ENCODE results near the gene FANCD2. TPM values are rescaled to one million over a fixed set of nuclear protein-coding genes. Genes with fewer than 3 reads are reported as not detected.

Gene FANCD2
- polyA plus RNA-seq, 1 donor from 2014 or later, result 3.3 TPM

DNA sequence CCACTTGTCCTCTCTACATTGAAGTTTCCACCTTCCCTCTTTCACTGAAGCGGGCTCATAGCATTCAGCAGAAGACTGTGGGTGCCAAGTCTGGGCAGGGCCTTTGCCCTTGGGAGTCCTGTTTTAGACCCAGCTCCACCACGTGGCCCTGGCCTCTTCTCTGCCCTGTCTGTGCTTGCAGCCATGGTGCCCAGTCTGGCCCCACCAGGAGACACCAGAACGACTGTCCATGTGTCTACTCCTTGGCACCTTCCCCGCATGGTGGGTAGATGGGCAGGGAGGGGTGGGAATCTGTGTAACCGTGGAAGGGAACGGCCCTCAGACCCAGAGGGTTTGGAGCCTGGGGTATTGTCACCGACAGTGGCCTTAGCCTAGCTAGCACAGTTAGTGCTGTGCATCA lies 21.7 kb upstream of the FANCD2 start:
- Histone ChIP-seq H3K9me2 (ENCODE audit: insufficient read depth, low read length) (no peaks in the 10 kb centered on the region), H3K4me2 (ENCODE audit: low read length) (no peak overlapping the region), H2AFZ (ENCODE audit: low read depth, low read length) (no peak overlapping the region), H3K36me3 (ENCODE audit: insufficient read depth, low read length) (no peaks in the 10 kb centered on the region), H3K27me3 (ENCODE audit: insufficient read depth, low read depth, low read length) (no peaks in the 10 kb centered on the region), H3K79me2 (replicated peaks; ENCODE audit: insufficient read depth, low read length) (no peaks in the 10 kb centered on the region), H3K4me3 (ENCODE audit: low read length) (no peak overlapping the region), H3K27ac (ENCODE audit: low read length) (no peak overlapping the region), H3K9me3 (ENCODE audit: low read length) (no peaks in the 10 kb centered on the region), H3K9ac (ENCODE audit: low read length) (no peak overlapping the region), H4K20me1 (ENCODE audit: insufficient read depth) (no peaks in the 10 kb centered on the region), H3F3A (ENCODE audit: insufficient read depth, low read length, poor library complexity, severe bottlenecking) (no peaks in the 10 kb centered on the region)
- no peak for TF ChIP-seq TAF1 (IDR thresholded peaks at IDR 0.05; ENCODE audit: low read depth)
- TF ChIP-seq RAD21 (conservative IDR thresholded peaks at IDR 0.05), result no peak
- TF ChIP-seq SMC3 (conservative IDR thresholded peaks at IDR 0.05; ENCODE audit: poor library complexity), result no peak

DNA sequence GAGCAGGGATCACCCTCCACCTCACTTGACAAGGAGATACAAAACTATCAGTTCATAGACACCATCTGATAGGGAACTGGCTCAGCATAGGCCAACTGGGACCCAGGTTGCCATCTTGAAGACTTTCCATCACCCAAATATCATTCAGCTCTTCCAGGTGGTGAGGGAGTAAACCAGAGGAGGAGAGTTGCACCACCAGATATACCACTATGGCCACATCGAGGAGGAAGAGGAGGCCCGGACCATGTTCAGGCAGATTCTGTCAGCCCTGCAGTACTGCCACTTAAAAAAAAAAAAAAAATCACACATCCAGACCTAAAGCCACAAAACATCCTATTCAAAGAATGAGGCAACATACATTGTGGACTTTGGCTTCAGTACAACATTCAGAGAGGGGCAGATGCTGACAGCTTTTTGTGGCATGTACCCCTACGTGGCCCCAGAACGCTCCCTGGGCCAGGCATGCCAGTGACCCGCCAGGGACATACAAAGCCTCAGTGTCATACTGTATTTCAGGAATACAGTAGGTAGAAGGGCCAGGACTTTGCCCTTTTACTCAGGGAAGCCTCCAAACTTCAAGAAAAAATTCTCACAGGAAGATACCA lies 21.2 kb upstream of the FANCD2 start:
- H3K36me3 ChIP-seq (ENCODE audit: insufficient read depth, low read length), result no peaks in the 10 kb centered on the region
- no peaks in the 10 kb centered on the region for H3K9me3 ChIP-seq (ENCODE audit: low read length)
- H3K9me2 ChIP-seq (ENCODE audit: insufficient read depth, low read length), result no peaks in the 10 kb centered on the region
- no peak overlapping the region for H3K4me3 ChIP-seq (ENCODE audit: low read length)
- no peak overlapping the region for H3K27ac ChIP-seq (ENCODE audit: low read length)
- TF ChIP-seq POLR2AphosphoS5 (IDR thresholded peaks at IDR 0.05) (no peak), EZH2 (IDR thresholded peaks at IDR 0.05; ENCODE audit: borderline replicate concordance, insufficient read depth, low read length, poor library complexity, severe bottlenecking) (no peak)
- TF ChIP-seq, protein P1, sequence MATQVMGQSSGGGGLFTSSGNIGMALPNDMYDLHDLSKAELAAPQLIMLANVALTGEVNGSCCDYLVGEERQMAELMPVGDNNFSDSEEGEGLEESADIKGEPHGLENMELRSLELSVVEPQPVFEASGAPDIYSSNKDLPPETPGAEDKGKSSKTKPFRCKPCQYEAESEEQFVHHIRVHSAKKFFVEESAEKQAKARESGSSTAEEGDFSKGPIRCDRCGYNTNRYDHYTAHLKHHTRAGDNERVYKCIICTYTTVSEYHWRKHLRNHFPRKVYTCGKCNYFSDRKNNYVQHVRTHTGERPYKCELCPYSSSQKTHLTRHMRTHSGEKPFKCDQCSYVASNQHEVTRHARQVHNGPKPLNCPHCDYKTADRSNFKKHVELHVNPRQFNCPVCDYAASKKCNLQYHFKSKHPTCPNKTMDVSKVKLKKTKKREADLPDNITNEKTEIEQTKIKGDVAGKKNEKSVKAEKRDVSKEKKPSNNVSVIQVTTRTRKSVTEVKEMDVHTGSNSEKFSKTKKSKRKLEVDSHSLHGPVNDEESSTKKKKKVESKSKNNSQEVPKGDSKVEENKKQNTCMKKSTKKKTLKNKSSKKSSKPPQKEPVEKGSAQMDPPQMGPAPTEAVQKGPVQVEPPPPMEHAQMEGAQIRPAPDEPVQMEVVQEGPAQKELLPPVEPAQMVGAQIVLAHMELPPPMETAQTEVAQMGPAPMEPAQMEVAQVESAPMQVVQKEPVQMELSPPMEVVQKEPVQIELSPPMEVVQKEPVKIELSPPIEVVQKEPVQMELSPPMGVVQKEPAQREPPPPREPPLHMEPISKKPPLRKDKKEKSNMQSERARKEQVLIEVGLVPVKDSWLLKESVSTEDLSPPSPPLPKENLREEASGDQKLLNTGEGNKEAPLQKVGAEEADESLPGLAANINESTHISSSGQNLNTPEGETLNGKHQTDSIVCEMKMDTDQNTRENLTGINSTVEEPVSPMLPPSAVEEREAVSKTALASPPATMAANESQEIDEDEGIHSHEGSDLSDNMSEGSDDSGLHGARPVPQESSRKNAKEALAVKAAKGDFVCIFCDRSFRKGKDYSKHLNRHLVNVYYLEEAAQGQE (IDR thresholded peaks at IDR 0.05; ENCODE audit: borderline replicate concordance), result no peak
- TF ChIP-seq, protein P2, sequence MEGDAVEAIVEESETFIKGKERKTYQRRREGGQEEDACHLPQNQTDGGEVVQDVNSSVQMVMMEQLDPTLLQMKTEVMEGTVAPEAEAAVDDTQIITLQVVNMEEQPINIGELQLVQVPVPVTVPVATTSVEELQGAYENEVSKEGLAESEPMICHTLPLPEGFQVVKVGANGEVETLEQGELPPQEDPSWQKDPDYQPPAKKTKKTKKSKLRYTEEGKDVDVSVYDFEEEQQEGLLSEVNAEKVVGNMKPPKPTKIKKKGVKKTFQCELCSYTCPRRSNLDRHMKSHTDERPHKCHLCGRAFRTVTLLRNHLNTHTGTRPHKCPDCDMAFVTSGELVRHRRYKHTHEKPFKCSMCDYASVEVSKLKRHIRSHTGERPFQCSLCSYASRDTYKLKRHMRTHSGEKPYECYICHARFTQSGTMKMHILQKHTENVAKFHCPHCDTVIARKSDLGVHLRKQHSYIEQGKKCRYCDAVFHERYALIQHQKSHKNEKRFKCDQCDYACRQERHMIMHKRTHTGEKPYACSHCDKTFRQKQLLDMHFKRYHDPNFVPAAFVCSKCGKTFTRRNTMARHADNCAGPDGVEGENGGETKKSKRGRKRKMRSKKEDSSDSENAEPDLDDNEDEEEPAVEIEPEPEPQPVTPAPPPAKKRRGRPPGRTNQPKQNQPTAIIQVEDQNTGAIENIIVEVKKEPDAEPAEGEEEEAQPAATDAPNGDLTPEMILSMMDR (IDR thresholded peaks at IDR 0.05; ENCODE audit: poor library complexity, severe bottlenecking), result no peak
- H2AFZ ChIP-seq (ENCODE audit: low read depth, low read length), result no peak overlapping the region
- no peaks in the 10 kb centered on the region for H3K79me2 ChIP-seq (replicated peaks; ENCODE audit: insufficient read depth, low read length)
- no peaks in the 10 kb centered on the region for H3F3A ChIP-seq (ENCODE audit: insufficient read depth, low read length, poor library complexity, severe bottlenecking)
- H3K4me2 ChIP-seq (ENCODE audit: low read length), result no peak overlapping the region
- no peak overlapping the region for H3K9ac ChIP-seq (ENCODE audit: low read length)
- H4K20me1 ChIP-seq (ENCODE audit: insufficient read depth), result no peaks in the 10 kb centered on the region
- no peaks in the 10 kb centered on the region for H3K27me3 ChIP-seq (ENCODE audit: insufficient read depth, low read depth, low read length)

DNA sequence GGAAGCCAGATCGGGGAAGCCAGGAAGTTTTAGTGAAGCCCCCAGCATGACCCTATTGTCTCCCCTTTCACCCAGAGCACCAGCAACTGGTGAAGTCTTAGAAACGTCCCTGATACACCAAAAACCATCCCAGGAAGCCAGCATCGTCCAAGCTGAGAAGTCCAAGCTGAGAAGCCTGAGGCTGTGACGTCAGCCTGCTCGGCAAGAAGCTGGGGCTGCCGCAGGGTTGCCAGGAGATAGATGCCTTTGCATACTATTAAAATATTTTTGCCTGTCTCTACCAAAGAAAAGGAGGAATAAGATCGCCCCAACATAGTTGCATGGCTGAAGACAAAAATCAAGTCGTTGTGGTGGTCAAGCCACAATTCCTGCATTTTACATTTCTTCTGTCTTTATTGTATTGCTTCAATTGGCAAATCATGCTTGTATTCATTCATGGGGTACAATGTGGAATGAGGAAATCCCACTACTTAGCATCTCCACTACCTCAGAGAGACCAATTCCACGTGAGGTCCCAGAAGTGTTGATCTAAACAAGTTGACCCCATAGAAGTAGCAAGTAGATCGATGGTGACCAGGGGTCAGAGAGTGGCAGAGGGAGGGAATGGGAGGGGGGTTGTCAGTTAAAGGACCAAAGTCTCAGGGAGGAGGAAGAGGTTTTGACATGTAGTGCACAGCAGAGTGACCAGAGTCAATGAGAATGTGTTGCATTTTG lies 20.0 kb upstream of the FANCD2 start:
- no peak overlapping the region for H2AFZ ChIP-seq (ENCODE audit: low read depth, low read length)
- H3K9me2 ChIP-seq (ENCODE audit: insufficient read depth, low read length), result no peaks in the 10 kb centered on the region
- peaks cover 4% of the 10 kb centered on the region for H3K79me2 ChIP-seq (replicated peaks; ENCODE audit: insufficient read depth, low read length)
- no peaks in the 10 kb centered on the region for H3K36me3 ChIP-seq (ENCODE audit: insufficient read depth, low read length)
- H3K27me3 ChIP-seq (ENCODE audit: insufficient read depth, low read depth, low read length), result no peaks in the 10 kb centered on the region
- no peaks in the 10 kb centered on the region for H3K9me3 ChIP-seq (ENCODE audit: low read length)
- TF ChIP-seq SMC3 (conservative IDR thresholded peaks at IDR 0.05; ENCODE audit: poor library complexity), result no peak
- TF ChIP-seq, protein P2 (IDR thresholded peaks at IDR 0.05; ENCODE audit: poor library complexity, severe bottlenecking), result no peak
- no peak for TF ChIP-seq EZH2 (IDR thresholded peaks at IDR 0.05; ENCODE audit: borderline replicate concordance, insufficient read depth, low read length, poor library complexity, severe bottlenecking)
- TF ChIP-seq, protein P1 (IDR thresholded peaks at IDR 0.05; ENCODE audit: borderline replicate concordance), result no peak
- TF ChIP-seq EP300 (conservative IDR thresholded peaks at IDR 0.05; ENCODE audit: poor library complexity, severe bottlenecking), result no peak
- H3K4me3 ChIP-seq (ENCODE audit: low read length), result no peak overlapping the region
- no peak overlapping the region for H3K27ac ChIP-seq (ENCODE audit: low read length)
- no peaks in the 10 kb centered on the region for H4K20me1 ChIP-seq (ENCODE audit: insufficient read depth)
- H3F3A ChIP-seq (ENCODE audit: insufficient read depth, low read length, poor library complexity, severe bottlenecking), result no peaks in the 10 kb centered on the region
- no peak overlapping the region for H3K4me2 ChIP-seq (ENCODE audit: low read length)
- no peak overlapping the region for H3K9ac ChIP-seq (ENCODE audit: low read length)
